ENCODE results near the gene ARHGAP1. TPM values are rescaled to one million over a fixed set of nuclear protein-coding genes. Genes with fewer than 3 reads are reported as not detected.

Gene ARHGAP1
- total RNA-seq, 6 experiments from 2014 or later = 26.5 to 46.2 (median 30.9) TPM

DNA sequence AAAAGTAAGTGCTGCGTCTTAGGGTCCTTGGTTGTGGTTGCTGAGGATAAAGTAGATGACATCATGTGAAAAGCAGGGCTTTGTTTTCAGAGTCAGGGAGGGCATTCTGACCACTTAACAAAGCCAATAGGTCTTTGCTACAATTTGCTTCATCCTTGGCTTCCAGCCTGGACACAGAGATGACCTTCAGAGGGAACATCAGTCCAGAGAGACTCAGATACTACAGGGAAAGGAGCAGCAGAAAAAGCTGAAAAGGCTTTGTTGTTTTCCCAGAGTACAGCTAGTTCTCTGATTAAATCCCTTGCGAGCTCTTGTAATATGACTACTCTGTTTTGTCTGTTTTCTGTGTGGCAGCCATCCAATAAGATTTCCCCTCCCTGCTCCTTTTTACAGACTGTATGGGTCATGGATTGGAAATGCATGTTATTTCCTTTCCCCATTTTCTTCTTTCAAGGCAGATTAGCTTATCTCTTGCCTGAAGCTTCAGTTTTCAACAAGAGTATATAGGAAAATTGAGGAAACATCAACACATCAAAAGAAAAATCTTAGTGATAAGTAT is 51.2 kb downstream of the ARHGAP1 start:
- H3K27me3 ChIP-seq = no peaks in the 10 kb centered on the region
- ATAC-seq (peak; percentile 72 to 98 (median 92)), DNase-seq (peak in 1 of 3 donors; percentile 74)
- WGBS (ENCODE audit: insufficient coverage, low coverage, low lambda C conversion rate, missing lambda C conversion rate) = 37% methylated on average over 2 of the region's 2 CpGs
- H3K4me3 ChIP-seq = no peak overlapping the region
- intact Hi-C loops (cut with DNase I) = no loop called here
- TF ChIP-seq POLR2A (IDR thresholded peaks at IDR 0.05) = no peak
- TF ChIP-seq CTCF (IDR thresholded peaks at IDR 0.05) = no peak
- no peaks in the 10 kb centered on the region for H3K9me3 ChIP-seq
- H3K27ac ChIP-seq = peak overlapping the region in 2 of 3 donors; percentile 19 to 38
- peaks cover 0 to 11% (median 0%) of the 10 kb centered on the region in 4 donors for H3K4me1 ChIP-seq
- H3K36me3 ChIP-seq = peaks cover 6 to 64% (median 15%) of the 10 kb centered on the region in 4 donors

- ATAC-seq (no peak), DNase-seq (no peak)
- no peak for TF ChIP-seq CTCF (IDR thresholded peaks at IDR 0.05)
- no peak for TF ChIP-seq POLR2A (IDR thresholded peaks at IDR 0.05)
- intact Hi-C loops (cut with DNase I) = no loop called here
- no peaks in the 10 kb centered on the region for H3K27me3 ChIP-seq
- peaks cover 0 to 35% (median 9%) of the 10 kb centered on the region in 4 donors for H3K36me3 ChIP-seq
- H3K27ac ChIP-seq = no peak overlapping the region
- no peaks in the 10 kb centered on the region for H3K9me3 ChIP-seq
- H3K4me3 ChIP-seq = no peak overlapping the region
- peaks cover 0 to 28% (median 3%) of the 10 kb centered on the region in 4 donors for H3K4me1 ChIP-seq
Measured at GRCh38 chr11:46643986-46644385, 56.4 kb downstream of the ARHGAP1 start.

GRCh38 chr11:46643531-46643930 is 56.9 kb downstream of the ARHGAP1 start:
- no peaks in the 10 kb centered on the region for H3K9me3 ChIP-seq
- TF ChIP-seq CTCF (IDR thresholded peaks at IDR 0.05) = no peak
- no peak for TF ChIP-seq POLR2A (IDR thresholded peaks at IDR 0.05)
- ATAC-seq (no peak), DNase-seq (no peak)
- WGBS (ENCODE audit: insufficient coverage, low coverage, low lambda C conversion rate, missing lambda C conversion rate) = 92% methylated on average over 3 of the region's 3 CpGs
- no peak overlapping the region for H3K27ac ChIP-seq
- H3K4me3 ChIP-seq = no peak overlapping the region
- peaks cover 0 to 35% (median 9%) of the 10 kb centered on the region in 4 donors for H3K36me3 ChIP-seq
- peaks cover 0 to 25% (median 3%) of the 10 kb centered on the region in 4 donors for H3K4me1 ChIP-seq
- H3K27me3 ChIP-seq = no peaks in the 10 kb centered on the region
- intact Hi-C loops (cut with DNase I) = no loop called here

DNA sequence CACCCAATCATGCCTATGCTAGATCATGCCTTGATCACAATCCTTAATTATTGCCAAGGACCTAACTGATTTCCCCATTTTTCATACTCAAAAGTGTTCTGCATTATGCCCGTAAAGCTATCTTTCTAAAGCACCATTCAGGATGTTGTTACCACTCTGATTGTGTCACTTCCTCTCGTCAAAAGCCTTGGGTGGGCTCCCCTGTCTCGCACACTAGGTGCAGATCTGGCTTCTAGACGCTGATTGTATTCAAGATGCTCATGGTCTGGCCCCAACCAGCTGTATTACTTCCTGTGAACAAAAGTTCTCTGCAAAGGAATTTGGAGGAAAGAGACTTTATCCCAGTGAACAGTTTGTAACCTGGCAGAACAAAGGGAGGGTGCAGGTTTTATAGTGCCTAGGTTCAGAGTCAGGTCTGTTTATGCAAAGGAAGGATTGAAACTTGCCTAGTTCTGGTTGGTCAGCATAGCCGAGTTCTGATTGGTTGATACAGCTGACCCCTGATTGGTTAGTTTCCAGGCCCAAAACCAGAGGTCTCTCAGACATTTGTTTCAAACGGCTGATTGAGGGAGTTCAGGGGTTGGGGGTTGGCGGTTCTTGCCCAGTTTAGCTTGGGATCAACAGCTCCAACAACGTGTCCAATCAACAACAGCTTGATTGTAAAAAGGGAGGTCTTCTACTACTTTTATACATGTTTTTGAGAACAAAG is 57.6 kb downstream of the ARHGAP1 start:
- H3K4me3 ChIP-seq = no peak overlapping the region
- TF ChIP-seq CTCF (IDR thresholded peaks at IDR 0.05) (no peak), POLR2A (IDR thresholded peaks at IDR 0.05) (no peak)
- intact Hi-C loops (cut with DNase I) = no loop called here
- 84% methylated on average over 6 of the region's 8 CpGs for WGBS (ENCODE audit: insufficient coverage, low coverage, low lambda C conversion rate, missing lambda C conversion rate)
- ATAC-seq (no peak), DNase-seq (no peak)
- H3K27ac ChIP-seq = no peak overlapping the region
- peaks cover 0 to 33% (median 9%) of the 10 kb centered on the region in 4 donors for H3K36me3 ChIP-seq
- no peaks in the 10 kb centered on the region for H3K27me3 ChIP-seq
- peaks cover 0 to 25% (median 3%) of the 10 kb centered on the region in 4 donors for H3K4me1 ChIP-seq
- H3K9me3 ChIP-seq = no peaks in the 10 kb centered on the region

Measured in right lobe of liver (tissue), 6 donors.